ENCODE data around the gene SLC44A2. TPM values are rescaled to one million over a fixed set of nuclear protein-coding genes. Genes with fewer than 3 reads are reported as not detected.

SLC44A2 gene
- total RNA-seq (100 to 1,000 TPM; 148 to 272 (median 194) TPM), polyA plus RNA-seq (100 to 1,000 TPM; 216 to 375 TPM), total RNA-seq (194 reads per million, percentile 93 among the genes with 10 or more reads in this experiment)

GRCh38 chr19:10625003-10625761, at the start of gene SLC44A2:
Gene SLC44A2 (plus strand): TSS chr19:10625553. CDS start chr19:10625634, 81 bp downstream.
- Histone ChIP-seq H3K36me3 (ENCODE audit: control insufficient read depth in 2 of 3, insufficient read depth in 3 of 3, low read length in 3 of 3) (peaks cover 7 to 37% (median 8%) of the 10 kb centered on the region in 3 experiments), H3K27ac (ENCODE audit: low read depth, low read length) (peak within 1 kb of the TSS; percentile 51), H3K4me1 (ENCODE audit: control insufficient read depth in 2 of 2, insufficient read depth in 2 of 2, low read length in 2 of 2) (peaks cover 10 to 14% of the 10 kb centered on the region in 2 donors), H3K27me3 (ENCODE audit: control insufficient read depth in 2 of 2, insufficient read depth in 2 of 2, low read length in 2 of 2) (no peaks in the 10 kb centered on the region), H3K9me3 (ENCODE audit: control insufficient read depth in 2 of 3, low read length in 3 of 3) (no peaks in the 10 kb centered on the region), H3K4me3 (ENCODE audit: low read length) (no peak within 1 kb of the TSS)
- ChIA-PET CTCF (no interaction called here), POLR2A (interaction anchor here (1.9 to 16.7 kb wide), 2 partner anchors 8 to 20 kb away, joined by 5 to 190 read pairs; no protein-coding TSS in a partner anchor)
- H3K9me3 Mint-ChIP-seq = no peaks in the 10 kb centered on the region
- DNase-seq (no peak), ATAC-seq (no peak)
- intact Hi-C loops (cut with micrococcal nuclease) = no loop called here
- H3K27me3 Mint-ChIP-seq = no peaks in the 10 kb centered on the region
- peaks cover 35 to 51% (median 40%) of the 10 kb centered on the region in 7 donors for H3K4me1 Mint-ChIP-seq
- H3K36me3 Mint-ChIP-seq = peaks cover 0 to 23% (median 15%) of the 10 kb centered on the region in 5 donors
- H3K27ac Mint-ChIP-seq = peak within 1 kb of the TSS; percentile 71 to 90 (median 87)
- H3K4me3 Mint-ChIP-seq = peak within 1 kb of the TSS; percentile 27 to 66 (median 56)

- Histone ChIP-seq H3K4me3 (ENCODE audit: low read length) (no peak overlapping the region), H3K9me3 (ENCODE audit: control insufficient read depth in 2 of 3, low read length in 3 of 3) (no peaks in the 10 kb centered on the region), H3K4me1 (ENCODE audit: control insufficient read depth in 2 of 2, insufficient read depth in 2 of 2, low read length in 2 of 2) (peaks cover 0 to 4% of the 10 kb centered on the region in 2 donors), H3K36me3 (ENCODE audit: control insufficient read depth in 2 of 3, insufficient read depth in 3 of 3, low read length in 3 of 3) (no peaks in the 10 kb centered on the region), H3K27me3 (ENCODE audit: control insufficient read depth in 2 of 2, insufficient read depth in 2 of 2, low read length in 2 of 2) (no peaks in the 10 kb centered on the region), H3K27ac (ENCODE audit: low read depth, low read length) (no peak overlapping the region)
- Mint-ChIP-seq H3K9me3 (no peaks in the 10 kb centered on the region), H3K4me3 (no peak overlapping the region), H3K27me3 (peaks cover 0 to 3% (median 0%) of the 10 kb centered on the region in 5 donors), H3K4me1 (peaks cover 6 to 15% (median 7%) of the 10 kb centered on the region in 7 donors), H3K36me3 (no peaks in the 10 kb centered on the region), H3K27ac (no peak overlapping the region)
- intact Hi-C loops (cut with micrococcal nuclease) = no loop called here
- no peak for DNase-seq
- CTCF ChIA-PET = interaction anchor here (0.8 to 9.7 kb wide), 2 partner anchors 68 to 344 kb away, joined by 3 to 287 read pairs; no protein-coding TSS in a partner anchor
- ATAC-seq = no peak
- POLR2A ChIA-PET = no interaction called here
Measured at GRCh38 chr19:10577951-10578350, 47.4 kb upstream of the SLC44A2 start.

GRCh38 chr19:10580979-10581631, 44.2 kb upstream of the SLC44A2 start:
- H3K4me3 ChIP-seq (ENCODE audit: low read length) = no peak overlapping the region
- Mint-ChIP-seq H3K9me3 (no peaks in the 10 kb centered on the region), H3K4me3 (peak overlapping the region in 4 of 10 donors; percentile 3 to 33 (median 24)), H3K36me3 (no peaks in the 10 kb centered on the region), H3K27me3 (peaks cover 0 to 7% (median 0%) of the 10 kb centered on the region in 5 donors), H3K4me1 (peaks cover 6 to 20% (median 7%) of the 10 kb centered on the region in 7 donors), H3K27ac (peak overlapping the region in 2 of 9 donors; percentile 2 to 72)
- CTCF ChIA-PET = interaction anchor here (0.6 to 9.7 kb wide), 30 partner anchors 9 to 367 kb away, joined by 3 to 287 read pairs (median 4); partner anchors contain the start of gene QTRT1
- H3K4me1 ChIP-seq (ENCODE audit: control insufficient read depth in 2 of 2, insufficient read depth in 2 of 2, low read length in 2 of 2) = peaks cover 4 to 5% of the 10 kb centered on the region in 2 donors
- no peaks in the 10 kb centered on the region for H3K9me3 ChIP-seq (ENCODE audit: control insufficient read depth in 2 of 3, low read length in 3 of 3)
- ATAC-seq (peak; percentile 100), DNase-seq (peak; percentile 76 to 88 (median 85))
- no peak overlapping the region for H3K27ac ChIP-seq (ENCODE audit: low read depth, low read length)
- H3K36me3 ChIP-seq (ENCODE audit: control insufficient read depth in 2 of 3, insufficient read depth in 3 of 3, low read length in 3 of 3) = no peaks in the 10 kb centered on the region
- no peaks in the 10 kb centered on the region for H3K27me3 ChIP-seq (ENCODE audit: control insufficient read depth in 2 of 2, insufficient read depth in 2 of 2, low read length in 2 of 2)
- POLR2A ChIA-PET = interaction anchor here (0.6 to 3.2 kb wide), 9 partner anchors 15 to 576 kb away, joined by 3 to 42 read pairs (median 5); partner anchors contain the start of genes KRI1 and QTRT1
- intact Hi-C loops (cut with micrococcal nuclease) = loop anchor here (1.0 to 2.0 kb wide), 6 partner anchors 22 to 190 kb away; no protein-coding TSS in a partner anchor

GRCh38 chr19:10582091-10582490, 43.3 kb upstream of the SLC44A2 start:
- no peaks in the 10 kb centered on the region for H3K9me3 ChIP-seq (ENCODE audit: control insufficient read depth in 2 of 3, low read length in 3 of 3)
- ChIA-PET CTCF (interaction anchor here (0.6 to 9.7 kb wide), 14 partner anchors 15 to 142 kb away, joined by 3 to 287 read pairs (median 6); partner anchors contain the start of gene QTRT1), POLR2A (interaction anchor here (0.7 to 3.2 kb wide), 7 partner anchors 10 to 67 kb away, joined by 3 to 42 read pairs (median 5); no protein-coding TSS in a partner anchor)
- H3K27ac ChIP-seq (ENCODE audit: low read depth, low read length) = no peak overlapping the region
- peaks cover 4 to 5% of the 10 kb centered on the region in 2 donors for H3K4me1 ChIP-seq (ENCODE audit: control insufficient read depth in 2 of 2, insufficient read depth in 2 of 2, low read length in 2 of 2)
- H3K4me3 Mint-ChIP-seq = no peak overlapping the region
- H3K36me3 ChIP-seq (ENCODE audit: control insufficient read depth in 2 of 3, insufficient read depth in 3 of 3, low read length in 3 of 3) = no peaks in the 10 kb centered on the region
- peaks cover 0 to 14% (median 0%) of the 10 kb centered on the region in 5 donors for H3K27me3 Mint-ChIP-seq
- H3K36me3 Mint-ChIP-seq = no peaks in the 10 kb centered on the region
- H3K27me3 ChIP-seq (ENCODE audit: control insufficient read depth in 2 of 2, insufficient read depth in 2 of 2, low read length in 2 of 2) = no peaks in the 10 kb centered on the region
- H3K4me1 Mint-ChIP-seq = peaks cover 6 to 20% (median 12%) of the 10 kb centered on the region in 7 donors
- no peaks in the 10 kb centered on the region for H3K9me3 Mint-ChIP-seq
- no peak overlapping the region for H3K4me3 ChIP-seq (ENCODE audit: low read length)
- no peak for ATAC-seq
- no peak for DNase-seq
- H3K27ac Mint-ChIP-seq = no peak overlapping the region
- intact Hi-C loops (cut with micrococcal nuclease) = no loop called here

- Mint-ChIP-seq H3K9me3 (peaks cover 0 to 7% (median 0%) of the 10 kb centered on the region in 11 donors), H3K4me3 (no peak overlapping the region), H3K27me3 (peaks cover 7 to 23% (median 9%) of the 10 kb centered on the region in 5 donors), H3K4me1 (peaks cover 14 to 31% (median 17%) of the 10 kb centered on the region in 7 donors), H3K36me3 (peaks cover 0 to 7% (median 0%) of the 10 kb centered on the region in 5 donors), H3K27ac (no peak overlapping the region)
- Histone ChIP-seq H3K4me1 (ENCODE audit: control insufficient read depth in 2 of 2, insufficient read depth in 2 of 2, low read length in 2 of 2) (peaks cover 4 to 5% of the 10 kb centered on the region in 2 donors), H3K36me3 (ENCODE audit: control insufficient read depth in 2 of 3, insufficient read depth in 3 of 3, low read length in 3 of 3) (no peaks in the 10 kb centered on the region), H3K4me3 (ENCODE audit: low read length) (no peak overlapping the region), H3K9me3 (ENCODE audit: control insufficient read depth in 2 of 3, low read length in 3 of 3) (no peaks in the 10 kb centered on the region), H3K27ac (ENCODE audit: low read depth, low read length) (no peak overlapping the region), H3K27me3 (ENCODE audit: control insufficient read depth in 2 of 2, insufficient read depth in 2 of 2, low read length in 2 of 2) (no peaks in the 10 kb centered on the region)
- intact Hi-C loops (cut with micrococcal nuclease) = no loop called here
- ATAC-seq = no peak
- POLR2A ChIA-PET = interaction anchor here (0.7 to 3.2 kb wide), 5 partner anchors 9 to 118 kb away, joined by 3 to 42 read pairs (median 3); partner anchors contain the start of gene QTRT1
- DNase-seq = no peak
- CTCF ChIA-PET = interaction anchor here (1.0 to 9.7 kb wide), 4 partner anchors 21 to 88 kb away, joined by 4 to 287 read pairs (median 16); no protein-coding TSS in a partner anchor
Measured at GRCh38 chr19:10583036-10583776, 42.1 kb upstream of the SLC44A2 start.

Measured in naive thymus-derived CD4-positive, alpha-beta T cell (primary cell).